Endodermal cell (in vitro differentiated cells): ENCODE measurements around the gene VSTM5. TPM values are rescaled to one million over a fixed set of nuclear protein-coding genes. Genes with fewer than 3 reads are reported as not detected.

Source experiments
- DNase-seq: peaks from one replicate; pipeline ENCODE4 v3.0.0-alpha.2; 2017
- H3K27ac ChIP-seq: 2 replicates; pipeline ENCODE4 v1.5.1; 2013; ENCODE audit warnings: mild to moderate bottlenecking, low read depth, low read length, moderate library complexity
- H3K27me3 ChIP-seq: 2 replicates; pipeline ENCODE4 v1.6.1; 2013; ENCODE audit warnings: mild to moderate bottlenecking, low read length, moderate library complexity; ENCODE audit not compliant: insufficient read depth, control insufficient read depth, poor library complexity, severe bottlenecking
- H3K36me3 ChIP-seq: 2 replicates; pipeline ENCODE4 v1.7.0; 2013; ENCODE audit warnings: mild to moderate bottlenecking, low read length, moderate library complexity; ENCODE audit not compliant: control insufficient read depth, insufficient read depth
- H3K4me1 ChIP-seq: one replicate; pipeline ENCODE4 v1.7.0; 2013; ENCODE audit warnings: low read length; ENCODE audit not compliant: control insufficient read depth, insufficient read depth
- H3K4me3 ChIP-seq: 2 replicates; pipeline ENCODE4 v1.5.1; 2013; ENCODE audit warnings: mild to moderate bottlenecking, low read length, moderate library complexity
- H3K9ac ChIP-seq: 2 replicates; pipeline ENCODE4 v1.6.1; 2013; ENCODE audit warnings: mild to moderate bottlenecking, low read length, moderate library complexity; ENCODE audit not compliant: poor library complexity, severe bottlenecking; ENCODE audit errors: extremely low read depth
- H3K9me3 ChIP-seq: 2 replicates; pipeline ENCODE4 v1.6.1; 2013; ENCODE audit warnings: mild to moderate bottlenecking, low read length, moderate library complexity; ENCODE audit not compliant: control insufficient read depth
- H3K27ac Mint-ChIP-seq: 2 replicates; pipeline ENCODE4 v1.8.0; 2020; ENCODE audit warnings: mixed read lengths
- H3K27me3 Mint-ChIP-seq: 2 replicates; pipeline ENCODE4 v1.8.0; 2021; ENCODE audit warnings: mild to moderate bottlenecking, mixed read lengths; ENCODE audit not compliant: insufficient read depth
- H3K36me3 Mint-ChIP-seq: 2 replicates; pipeline ENCODE4 v1.8.0; 2020; ENCODE audit warnings: low read depth, mixed read lengths
- H3K4me1 Mint-ChIP-seq: 2 replicates; pipeline ENCODE4 v1.8.0; 2020; ENCODE audit warnings: mixed read lengths
- H3K4me3 Mint-ChIP-seq: 2 replicates; pipeline ENCODE4 v1.8.0; 2020; ENCODE audit warnings: mild to moderate bottlenecking, moderate library complexity, mixed read lengths
- H3K9me3 Mint-ChIP-seq: 2 replicates; pipeline ENCODE4 v1.8.0; 2020; ENCODE audit warnings: mild to moderate bottlenecking, mixed read lengths
- CTCF ChIP-seq: fragments of 200-600 bp; sonication (generic); conservative IDR thresholded peaks from 2 replicates; pipeline ENCODE4 v1.5.0; 2021; ENCODE audit warnings: antibody characterized with exemption, mild to moderate bottlenecking
- WGBS, 2 experiments: methylation state at CpG; one replicate each; pipeline versions ENCODE4 v1.1.5 to v1.1.7; 2013; ENCODE audit warnings: missing lambda C conversion rate in 2 of 2, mixed read lengths in 1 of 2; ENCODE audit not compliant: insufficient coverage in 1 of 2, insufficient read length in 1 of 2; 5-methylcytosine and 5-hydroxymethylcytosine counted together
- total RNA-seq, 2 donors: library from RNA; stranded (reverse); fragmentation: NEBNext Ultra II Directional in 1 of 2; extraction: Animal tissue kit (Norgen Biotek cat#: 25700) in 1 of 2; gene quantifications; 2 replicates in 1 of 2; 3 replicates in 1 of 2; pipeline ENCODE4 v1.2.1, GENCODE V29; 2021

VSTM5 gene
- total RNA-seq, 2 donors from 2014 or later = 0.29 to 0.75 TPM

GRCh38 chr11:93791493-93791892 is 58.9 kb downstream of the VSTM5 start:
- peaks cover 86% of the 10 kb centered on the region for H3K36me3 Mint-ChIP-seq
- no peak overlapping the region for H3K27ac Mint-ChIP-seq
- Histone ChIP-seq H3K27ac (no peak overlapping the region), H3K9ac (no peak overlapping the region), H3K27me3 (no peaks in the 10 kb centered on the region), H3K9me3 (no peaks in the 10 kb centered on the region), H3K4me1 (peaks cover 3% of the 10 kb centered on the region), H3K4me3 (no peak overlapping the region), H3K36me3 (peaks cover 97% of the 10 kb centered on the region)
- H3K27me3 Mint-ChIP-seq = no peaks in the 10 kb centered on the region
- no peak for DNase-seq
- no peak for TF ChIP-seq CTCF
- no peaks in the 10 kb centered on the region for H3K9me3 Mint-ChIP-seq
- peaks cover 7% of the 10 kb centered on the region for H3K4me1 Mint-ChIP-seq
- 91 to 92% methylated on average over 4 to 5 of the region's 5 CpGs for WGBS, 2 experiments
- no peak overlapping the region for H3K4me3 Mint-ChIP-seq

GRCh38 chr11:93784935-93785360 is 65.5 kb downstream of the VSTM5 start:
- no peak for DNase-seq
- H3K27ac Mint-ChIP-seq = peak overlapping the region; percentile 94
- H3K27me3 ChIP-seq = no peaks in the 10 kb centered on the region
- no peaks in the 10 kb centered on the region for H3K9me3 ChIP-seq
- peak overlapping the region; percentile 97 for H3K4me3 ChIP-seq
- H3K4me1 ChIP-seq = no peaks in the 10 kb centered on the region
- peak overlapping the region; percentile 99 for H3K27ac ChIP-seq
- H3K36me3 ChIP-seq = peaks cover 42% of the 10 kb centered on the region
- H3K9me3 Mint-ChIP-seq = no peaks in the 10 kb centered on the region
- H3K4me3 Mint-ChIP-seq = peak overlapping the region; percentile 87
- WGBS, 2 experiments = 0% methylated on average over 11 to 13 of the region's 13 CpGs
- H3K9ac ChIP-seq = peak overlapping the region; percentile 96
- H3K36me3 Mint-ChIP-seq = peaks cover 35% of the 10 kb centered on the region
- no peak for TF ChIP-seq CTCF
- H3K27me3 Mint-ChIP-seq = no peaks in the 10 kb centered on the region
- H3K4me1 Mint-ChIP-seq = peaks cover 20% of the 10 kb centered on the region

- 0% methylated on average over 52 to 72 of the region's 72 CpGs for WGBS, 2 experiments
- peaks cover 20% of the 10 kb centered on the region for H3K4me1 Mint-ChIP-seq
- peak within 1 kb of the TSS; percentile 96 for H3K9ac ChIP-seq
- no peaks in the 10 kb centered on the region for H3K9me3 ChIP-seq
- no peaks in the 10 kb centered on the region for H3K27me3 ChIP-seq
- no peaks in the 10 kb centered on the region for H3K4me1 ChIP-seq
- TF ChIP-seq CTCF = peak; percentile 65
- peak within 1 kb of the TSS; percentile 94 for H3K27ac Mint-ChIP-seq
- peak; percentile 97 for DNase-seq
- H3K4me3 Mint-ChIP-seq = peak within 1 kb of the TSS; percentile 87
- peaks cover 36% of the 10 kb centered on the region for H3K36me3 ChIP-seq
- H3K9me3 Mint-ChIP-seq = no peaks in the 10 kb centered on the region
- peak within 1 kb of the TSS; percentile 97 for H3K4me3 ChIP-seq
- H3K36me3 Mint-ChIP-seq = peaks cover 35% of the 10 kb centered on the region
- no peaks in the 10 kb centered on the region for H3K27me3 Mint-ChIP-seq
- peak within 1 kb of the TSS; percentile 99 for H3K27ac ChIP-seq
Measured at GRCh38 chr11:93784145-93784934, 66.1 kb downstream of the VSTM5 start, which contains the start of gene MED17. TSS of gene MED17 (plus strand) at chr11:93784282. CDS start at chr11:93784514, 232 bp downstream.
